Vagina (tissue), 2 donors: ENCODE results near the gene BMPR1A.

ENCODE experiments used
- POLR2A ChIP-seq, 2 donors: fragments of 450-650 bp; IDR thresholded peaks; one replicate each; pipeline ENCODE4 v1.6.1; 2017; ENCODE audit warnings: antibody characterized with exemption in 2 of 2, mild to moderate bottlenecking in 2 of 2, moderate library complexity in 2 of 2
- TF ChIP-seq, protein P1 (sequence below), 3 experiments: fragments of 450-650 bp in 2 of 3; fragments of 200-600 bp in 1 of 3; sonication (generic) in 1 of 3; IDR thresholded peaks; one replicate each; pipeline ENCODE4 v1.5.1; 2017 to 2019; ENCODE audit warnings: antibody characterized with exemption in 3 of 3, mild to moderate bottlenecking in 2 of 3, moderate library complexity in 2 of 3

DNA sequence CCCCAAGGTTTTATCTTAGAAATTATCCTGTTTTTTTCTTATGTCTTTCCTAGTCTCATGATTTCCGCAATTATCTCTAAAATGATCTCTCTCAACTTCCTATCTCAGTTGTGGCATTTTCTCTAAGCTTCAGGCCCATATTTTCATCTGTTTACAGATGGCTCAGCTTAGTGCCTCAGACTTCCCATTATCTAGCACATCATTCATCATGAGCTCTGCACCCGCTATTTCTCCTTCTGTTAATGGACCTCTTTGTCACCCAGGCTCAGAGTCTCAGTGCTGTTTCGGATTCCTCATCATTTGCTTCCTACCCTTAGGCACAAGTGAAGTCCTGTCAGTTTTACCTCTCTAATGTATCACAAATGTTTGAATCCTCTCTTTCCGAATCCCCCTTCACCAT is 84.1 kb downstream of the BMPR1A start:
- TF ChIP-seq, protein P1, sequence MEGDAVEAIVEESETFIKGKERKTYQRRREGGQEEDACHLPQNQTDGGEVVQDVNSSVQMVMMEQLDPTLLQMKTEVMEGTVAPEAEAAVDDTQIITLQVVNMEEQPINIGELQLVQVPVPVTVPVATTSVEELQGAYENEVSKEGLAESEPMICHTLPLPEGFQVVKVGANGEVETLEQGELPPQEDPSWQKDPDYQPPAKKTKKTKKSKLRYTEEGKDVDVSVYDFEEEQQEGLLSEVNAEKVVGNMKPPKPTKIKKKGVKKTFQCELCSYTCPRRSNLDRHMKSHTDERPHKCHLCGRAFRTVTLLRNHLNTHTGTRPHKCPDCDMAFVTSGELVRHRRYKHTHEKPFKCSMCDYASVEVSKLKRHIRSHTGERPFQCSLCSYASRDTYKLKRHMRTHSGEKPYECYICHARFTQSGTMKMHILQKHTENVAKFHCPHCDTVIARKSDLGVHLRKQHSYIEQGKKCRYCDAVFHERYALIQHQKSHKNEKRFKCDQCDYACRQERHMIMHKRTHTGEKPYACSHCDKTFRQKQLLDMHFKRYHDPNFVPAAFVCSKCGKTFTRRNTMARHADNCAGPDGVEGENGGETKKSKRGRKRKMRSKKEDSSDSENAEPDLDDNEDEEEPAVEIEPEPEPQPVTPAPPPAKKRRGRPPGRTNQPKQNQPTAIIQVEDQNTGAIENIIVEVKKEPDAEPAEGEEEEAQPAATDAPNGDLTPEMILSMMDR (IDR thresholded peaks at IDR 0.05), result no peak
- TF ChIP-seq POLR2A (IDR thresholded peaks at IDR 0.05), result no peak
